Astrocyte of the spinal cord (primary cell): ENCODE data around the gene PITPNM3.

Experiments
- DNase-seq: peaks from one replicate; pipeline ENCODE4 v3.0.0; 2011; ENCODE audit warnings: low read depth, low spot score
- H3K4me3 ChIP-seq: 2 replicates; pipeline ENCODE4 v1.5.1; 2011; ENCODE audit warnings: low read depth, mild to moderate bottlenecking, low read length, moderate library complexity
- CTCF ChIP-seq: IDR thresholded peaks from 2 replicates; pipeline ENCODE4 v1.5.1; 2012; ENCODE audit warnings: low read depth, mild to moderate bottlenecking, low read length, inconsistent platforms
- in situ Hi-C: cut with HindIII; loops from 2 replicates; pipeline ENCODE4 v1.10.0; 2017; ENCODE audit warnings: low sequenced_read_pairs

PITPNM3 gene

GRCh38 chr17:6554871-6555330 lies 1.5 kb downstream of the PITPNM3 start:
- H3K4me3 ChIP-seq: no peak overlapping the region
- TF ChIP-seq CTCF: no peak
- in situ Hi-C loops: no loop called here
- no peak for DNase-seq

GRCh38 chr17:6554342-6554741 lies 2.0 kb downstream of the PITPNM3 start:
- in situ Hi-C loops: no loop called here
- no peak overlapping the region for H3K4me3 ChIP-seq
- no peak for DNase-seq
- TF ChIP-seq CTCF: no peak

GRCh38 chr17:6551869-6552531 lies 4.4 kb downstream of the PITPNM3 start:
- H3K4me3 ChIP-seq: no peak overlapping the region
- no peak for DNase-seq
- no peak for TF ChIP-seq CTCF
- in situ Hi-C loops: no loop called here

GRCh38 chr17:6551356-6551755 lies 5.0 kb downstream of the PITPNM3 start:
- in situ Hi-C loops: no loop called here
- no peak overlapping the region for H3K4me3 ChIP-seq
- no peak for TF ChIP-seq CTCF
- DNase-seq: no peak

- TF ChIP-seq CTCF: no peak
- in situ Hi-C loops: no loop called here
- no peak overlapping the region for H3K4me3 ChIP-seq
- no peak for DNase-seq
Measured at GRCh38 chr17:6549384-6550036, 6.8 kb downstream of the PITPNM3 start.

GRCh38 chr17:6548578-6549330 lies 7.6 kb downstream of the PITPNM3 start:
- TF ChIP-seq CTCF: no peak
- in situ Hi-C loops: no loop called here
- no peak for DNase-seq
- H3K4me3 ChIP-seq: no peak overlapping the region
